Measurements from ENCODE around the gene MUCL3. TPM values are rescaled to one million over a fixed set of nuclear protein-coding genes. Genes with fewer than 3 reads are reported as not detected.
"Not testable (repeated sequence)": the region's sequence is repeated elsewhere in the genome, so short reads cannot be mapped to it uniquely, and the experiment has no call there.

The MUCL3 gene
- total and polyA plus RNA-seq, 10 of the 15 experiments (the other 5 are each of a cell fraction or from before 2014, with no cell fraction given), result 0.03 to 1.4 (median 0.61) TPM

GRCh38 chr6:30998785-30999184 lies 58.0 kb downstream of the MUCL3 start (continued):
- TF ChIP-seq CTCF (IDR thresholded peaks at IDR 0.05 in 2 of 3, conservative IDR thresholded peaks at IDR 0.05 in 1 of 3; ENCODE audit: control insufficient read depth in 2 of 3, extremely low read depth in 1 of 3, insufficient read depth in 1 of 3, low read depth in 3 of 3, low read length in 3 of 3) (no peak), SMAD1 (IDR thresholded peaks at IDR 0.05; ENCODE audit: low read depth, partially characterized antibody) (no peak), SMAD5 (IDR thresholded peaks at IDR 0.05; ENCODE audit: low read depth) (no peak), ATF2 (IDR thresholded peaks at IDR 0.05; ENCODE audit: low read length) (no peak), BRCA1 (IDR thresholded peaks at IDR 0.05; ENCODE audit: low read depth, low read length) (no peak)

GRCh38 chr6:31000067-31000860 lies 59.5 kb downstream of the MUCL3 start:
- ATAC-seq; H3K9ac ChIP-seq (ENCODE audit: control insufficient read depth, insufficient read depth, low read length); H4K20me1 ChIP-seq (ENCODE audit: control insufficient read depth, insufficient read depth); H3K4me3 ChIP-seq; H3K27ac ChIP-seq (ENCODE audit: control insufficient read depth, insufficient read depth); H3K9me3 ChIP-seq (replicated peaks; ENCODE audit: control insufficient read depth, insufficient read depth, low read length); intact Hi-C loops (cut with micrococcal nuclease; ENCODE audit: unreplicated experiment); DNase-seq (ENCODE audit: low read depth, low spot score); RAD21 ChIA-PET (ENCODE audit: unreplicated experiment); H2AFZ ChIP-seq (ENCODE audit: control insufficient read depth, low read depth, low read length); POLR2A ChIA-PET; H3K79me2 ChIP-seq (ENCODE audit: control insufficient read depth, insufficient read depth, low read length); FAIRE-seq; H3K27me3 ChIP-seq (replicated peaks in 1 of 2; ENCODE audit: control insufficient read depth in 2 of 2, insufficient read depth in 2 of 2, low read length in 1 of 2); SMC1A ChIA-PET (ENCODE audit: uncharacterized antibody, unreplicated experiment); in situ Hi-C loops (cut with MboI); H3K4me2 ChIP-seq (ENCODE audit: control insufficient read depth, insufficient read depth); BruUV-seq (replicated peaks); H3K36me3 ChIP-seq (ENCODE audit: control insufficient read depth in 2 of 2, insufficient read depth in 2 of 2, low read length in 1 of 2): not testable (repeated sequence)
- WGBS (ENCODE audit: insufficient coverage, insufficient replicate concordance, low lambda C conversion rate, missing lambda C conversion rate), result 76% methylated on average over 22 of the region's 39 CpGs
- CTCF ChIA-PET, result interaction anchor here (0.6 kb wide), 1 partner anchor 399 kb away, joined by 3 read pairs; no protein-coding TSS in a partner anchor
- peaks cover 11% of the 10 kb centered on the region for H3K4me1 ChIP-seq (ENCODE audit: control insufficient read depth, insufficient read depth, low read length)
